Testis (tissue), 2 donors: Measurements from ENCODE around the gene AK4.

Experiments used
- CTCF ChIP-seq, 3 experiments: fragments of 450-650 bp in 2 of 3; fragments of 200-600 bp in 1 of 3; sonication (generic) in 1 of 3; IDR thresholded peaks; one replicate each; pipeline ENCODE4 v1.5.1; 2016 to 2019; ENCODE audit warnings: antibody characterized with exemption in 3 of 3, mild to moderate bottlenecking in 2 of 3, moderate library complexity in 1 of 3
- POLR2A ChIP-seq: fragments of 450-650 bp; IDR thresholded peaks from one replicate; pipeline ENCODE4 v1.6.1; 2017; ENCODE audit warnings: antibody characterized with exemption, mild to moderate bottlenecking, moderate library complexity

GRCh38 chr1:65104854-65105534, 43.0 kb upstream of the AK4 start:
- no peak for TF ChIP-seq POLR2A
- TF ChIP-seq CTCF (IDR thresholded peaks at IDR 0.05), result no peak
